ENCODE data around the gene AP1M1.
A peak's percentile ranks its signal among the peaks of the same experiment; 100 is the strongest.
"Not testable (repeated sequence)": the region's sequence is repeated elsewhere in the genome, so short reads cannot be mapped to it uniquely, and the experiment has no call there.

AP1M1 gene

DNA sequence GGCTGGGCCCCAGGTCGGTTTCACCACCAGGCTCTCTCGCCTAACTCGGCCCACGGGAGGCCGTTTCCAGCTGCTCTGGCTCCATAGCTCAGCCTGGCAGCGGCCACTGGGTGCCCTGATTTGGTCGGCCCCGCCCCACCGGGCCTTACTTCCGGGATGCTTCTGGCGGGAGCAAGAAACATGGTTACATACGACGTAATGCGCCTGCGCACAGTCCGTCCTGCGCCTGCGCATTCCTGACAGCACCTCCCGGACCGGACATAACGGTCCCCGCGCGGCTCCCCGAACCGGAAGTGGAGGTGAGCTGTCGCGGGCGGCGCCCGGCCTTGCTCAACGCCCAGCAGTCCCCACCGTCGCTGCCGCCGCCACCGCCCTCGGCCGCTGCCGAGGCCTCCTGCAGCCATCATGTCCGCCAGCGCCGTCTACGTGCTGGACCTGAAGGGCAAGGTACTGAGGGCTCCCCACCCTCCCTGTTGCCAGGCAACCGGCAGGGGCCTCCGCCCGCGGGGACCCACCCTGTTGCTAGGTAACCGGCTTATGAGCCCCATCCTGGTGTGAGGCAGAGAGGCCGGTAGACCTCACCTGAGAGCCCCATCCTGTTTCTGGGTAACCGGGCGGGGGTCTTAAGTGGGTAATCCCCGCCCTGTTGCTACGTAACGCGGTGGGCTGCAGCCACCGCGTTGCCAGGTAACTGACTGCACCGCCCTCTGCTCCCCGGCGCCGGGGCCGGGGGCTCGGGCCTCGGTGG is at the start of gene AP1M1:
Gene AP1M1 (plus strand): TSS at position 290 of the 748 bp plus-strand sequence. CDS start 116 bp downstream, at position 406.
- peak; percentile 98 for DNase-seq

- DNase-seq: no peak
Measured at GRCh38 chr19:16148443-16149229, 49.1 kb upstream of the AP1M1 start.

GRCh38 chr19:16153582-16154336 is 44.0 kb upstream of the AP1M1 start:
- no peak for DNase-seq

GRCh38 chr19:16154557-16154956 is 43.2 kb upstream of the AP1M1 start:
- DNase-seq: no peak

DNA sequence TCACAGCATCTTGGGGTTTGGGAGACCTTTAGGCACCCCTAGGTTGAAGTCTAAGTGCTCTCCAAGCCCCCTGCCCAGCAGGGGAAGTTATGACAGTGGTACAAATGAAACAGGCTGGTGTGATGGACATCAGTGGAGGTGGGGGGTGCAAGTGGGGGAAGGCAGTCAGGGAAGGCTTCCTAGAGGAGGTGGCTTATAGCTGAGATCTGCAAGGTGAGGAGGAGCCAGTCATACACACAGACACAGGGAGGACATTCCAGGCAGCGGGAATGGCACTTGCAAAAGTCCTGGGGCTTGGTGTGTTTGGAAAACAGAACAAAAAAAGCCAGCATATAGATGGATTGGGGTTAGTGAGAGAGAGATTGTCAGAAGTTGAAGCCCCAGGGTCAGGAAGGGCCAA is 42.6 kb upstream of the AP1M1 start:
- DNase-seq: no peak

- no peak for DNase-seq
Measured at GRCh38 chr19:16156904-16157303, 40.8 kb upstream of the AP1M1 start.

GRCh38 chr19:16157601-16158000 is 40.1 kb upstream of the AP1M1 start:
- DNase-seq: no peak

- no peak for DNase-seq
Measured at GRCh38 chr19:16159655-16160054, 38.1 kb upstream of the AP1M1 start.

DNA sequence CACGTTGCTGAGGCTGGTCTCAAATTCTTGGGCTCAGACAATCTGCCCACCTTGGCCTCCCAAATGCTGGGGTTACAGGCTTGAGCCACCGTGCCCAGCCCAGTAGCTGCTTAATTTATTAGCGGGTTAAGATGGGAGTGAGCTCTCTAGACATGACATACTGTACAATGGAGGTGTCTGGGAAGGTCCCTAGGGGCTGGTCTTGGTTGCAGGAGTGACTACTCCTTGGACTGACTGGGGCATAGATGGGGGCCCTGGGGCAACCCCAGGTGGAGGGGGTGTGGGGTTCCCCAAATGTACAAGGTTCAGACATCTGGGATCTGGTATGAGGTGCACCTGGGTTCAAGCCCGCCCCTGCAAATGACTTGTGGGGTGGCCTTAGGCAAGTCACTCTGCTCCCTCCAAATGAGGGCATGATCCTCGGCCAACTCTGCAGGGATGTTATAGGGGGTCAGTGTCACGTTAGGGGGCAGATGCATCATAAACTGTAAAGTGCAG is 37.2 kb upstream of the AP1M1 start:
- no peak for DNase-seq

DNA sequence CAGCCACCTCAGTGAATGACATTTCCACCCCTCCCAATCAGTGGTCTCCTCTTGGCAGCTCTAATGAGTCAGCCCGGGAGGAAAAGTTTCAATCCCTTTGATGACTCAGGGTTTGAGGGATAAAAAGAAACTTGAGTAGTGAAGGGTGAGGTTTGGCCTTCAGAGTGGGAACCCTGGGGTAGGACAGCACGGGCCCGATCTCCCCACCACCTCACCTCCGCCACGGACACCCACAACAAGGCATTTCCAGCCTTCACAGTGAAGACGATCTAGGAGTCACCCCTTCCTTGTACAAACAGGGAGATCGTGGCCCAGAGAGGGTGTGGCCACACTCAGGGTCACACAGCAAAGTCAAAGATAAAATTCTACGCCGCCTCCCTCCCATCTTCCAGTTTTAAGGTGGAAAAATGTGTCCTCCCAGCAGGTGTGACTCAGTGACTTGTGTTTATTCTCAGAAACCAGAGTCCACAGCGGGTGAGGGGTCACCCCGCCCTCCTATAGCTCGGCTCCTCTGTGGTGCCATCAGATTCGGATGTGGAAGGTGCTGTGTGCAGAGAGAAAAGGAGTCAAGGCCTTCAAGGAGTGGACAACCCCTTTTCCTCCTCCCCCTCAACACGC is 36.7 kb upstream of the AP1M1 start:
- DNase-seq: no peak

DNA sequence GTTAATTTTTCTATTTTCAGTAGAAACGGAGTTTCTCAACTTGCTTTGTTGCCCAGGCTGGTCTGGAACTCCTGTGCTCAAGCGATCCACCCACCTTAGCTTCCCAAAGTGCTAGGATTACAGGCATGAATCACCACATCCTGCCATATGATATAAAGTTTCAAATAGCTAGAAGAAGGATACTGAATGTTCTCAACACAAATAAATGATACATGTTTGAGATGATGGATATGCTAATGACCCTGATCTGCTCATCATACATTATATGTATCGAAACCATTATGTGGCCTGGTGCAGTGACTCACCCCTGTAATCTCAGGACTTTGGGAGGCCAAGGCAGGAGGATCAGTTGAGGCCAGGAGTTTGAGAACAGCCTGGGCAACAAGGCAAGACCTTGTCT is 35.9 kb upstream of the AP1M1 start:
- DNase-seq: no peak

DNA sequence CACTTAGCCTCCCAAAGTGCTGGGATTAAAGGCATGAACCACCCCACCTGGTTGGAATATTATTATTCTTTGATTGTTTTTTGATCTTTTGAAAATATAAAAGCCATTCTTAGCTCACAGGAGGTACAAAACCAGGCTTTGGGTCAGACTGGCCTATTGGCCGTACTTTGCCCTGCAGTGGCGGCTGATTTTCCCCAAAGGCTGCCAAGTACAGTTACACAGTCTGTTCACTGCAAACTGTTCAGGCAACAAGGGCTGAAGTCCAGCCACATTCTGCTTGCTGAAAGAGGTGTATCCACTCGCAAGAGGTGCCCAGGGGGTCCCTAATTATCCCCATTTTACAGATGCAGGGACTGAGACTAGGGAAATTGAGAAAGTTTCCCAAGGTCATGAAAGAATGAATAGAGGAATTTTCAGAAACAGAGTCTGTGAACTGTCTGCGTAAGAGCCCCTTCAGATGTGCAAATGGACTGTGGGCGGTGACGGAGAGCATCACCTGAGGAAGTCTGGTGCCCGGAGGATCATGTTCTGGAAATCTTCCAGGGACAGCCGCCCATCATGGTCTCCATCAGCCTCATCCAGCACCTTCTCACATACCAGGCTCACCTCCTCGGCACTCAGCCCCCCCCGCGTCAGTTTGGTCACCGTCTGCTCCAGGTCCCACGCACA is 33.4 kb upstream of the AP1M1 start:
- no peak for DNase-seq

GRCh38 chr19:16166417-16166816 is 31.3 kb upstream of the AP1M1 start:
- DNase-seq: no peak

DNA sequence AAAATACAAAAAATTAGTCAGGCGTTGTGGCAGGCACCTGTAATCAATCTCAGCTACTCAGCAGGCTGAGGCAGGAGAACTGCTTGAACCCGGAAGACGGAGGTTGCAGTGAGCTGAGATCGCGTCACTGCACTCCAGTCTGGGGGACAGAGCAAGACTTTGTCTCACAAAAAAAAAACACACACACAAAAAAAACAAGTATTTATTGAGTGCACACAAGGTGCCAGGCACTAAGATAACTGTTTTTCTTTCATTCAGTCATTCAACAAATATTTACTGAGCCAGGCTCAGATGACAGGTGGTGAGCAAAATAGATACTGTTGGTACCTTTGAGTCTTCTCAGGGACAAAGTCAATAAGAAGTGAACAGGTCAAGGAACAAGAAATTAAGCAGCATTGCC is 30.7 kb upstream of the AP1M1 start:
- no peak for DNase-seq

DNA sequence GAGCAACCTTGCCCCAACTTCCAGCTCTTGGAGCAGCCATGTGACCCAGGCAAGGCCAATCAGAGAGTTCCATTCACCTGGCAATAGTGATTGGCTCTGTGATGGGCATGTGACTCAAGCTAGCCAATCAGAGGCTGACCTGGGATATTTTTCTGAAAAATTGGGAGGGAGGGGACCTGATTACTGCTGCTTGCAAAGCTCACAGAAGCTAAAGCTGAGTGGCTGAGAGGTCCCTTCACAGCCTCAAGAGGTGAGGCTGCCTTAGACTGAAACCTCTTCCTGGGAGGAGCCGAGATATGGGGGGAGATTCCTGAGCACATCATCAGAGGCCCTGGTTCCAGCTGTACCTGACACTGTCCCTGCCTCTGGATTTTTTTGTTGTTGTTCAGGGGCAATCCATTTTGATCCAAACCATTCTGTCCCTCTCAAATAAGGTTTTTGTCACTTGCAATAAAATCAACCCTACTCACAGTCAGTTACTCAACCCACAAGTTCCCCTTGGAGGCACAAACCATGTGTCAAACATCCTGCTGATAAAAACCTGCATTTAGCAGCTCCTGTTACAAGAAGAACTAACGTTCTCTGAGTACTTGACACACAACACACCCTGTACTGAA is 29.1 kb upstream of the AP1M1 start:
- no peak for DNase-seq

- DNase-seq: no peak
Measured at GRCh38 chr19:16170134-16170533, 27.6 kb upstream of the AP1M1 start.

DNA sequence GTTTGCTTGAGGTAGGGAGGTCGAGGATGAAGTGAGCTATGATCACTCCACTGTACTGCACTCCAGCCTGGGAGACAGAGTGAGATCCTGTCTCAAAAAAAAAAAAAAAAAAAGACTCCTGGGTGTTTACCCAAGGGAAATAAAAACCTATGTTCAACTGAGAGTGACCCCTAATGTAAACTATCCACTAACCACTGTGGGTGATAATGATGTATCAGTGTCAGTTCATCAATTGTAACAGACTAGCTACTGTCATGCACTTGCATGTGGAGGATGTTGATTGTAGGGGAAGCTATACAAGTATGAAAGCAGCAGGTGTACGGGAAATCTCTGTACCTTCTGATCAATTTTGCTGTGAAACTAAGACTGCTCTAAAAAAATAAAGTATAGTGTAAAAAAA is 21.8 kb upstream of the AP1M1 start:
- DNase-seq: no peak

GRCh38 chr19:16178866-16179265 is 18.8 kb upstream of the AP1M1 start:
- DNase-seq: not testable (repeated sequence)

DNA sequence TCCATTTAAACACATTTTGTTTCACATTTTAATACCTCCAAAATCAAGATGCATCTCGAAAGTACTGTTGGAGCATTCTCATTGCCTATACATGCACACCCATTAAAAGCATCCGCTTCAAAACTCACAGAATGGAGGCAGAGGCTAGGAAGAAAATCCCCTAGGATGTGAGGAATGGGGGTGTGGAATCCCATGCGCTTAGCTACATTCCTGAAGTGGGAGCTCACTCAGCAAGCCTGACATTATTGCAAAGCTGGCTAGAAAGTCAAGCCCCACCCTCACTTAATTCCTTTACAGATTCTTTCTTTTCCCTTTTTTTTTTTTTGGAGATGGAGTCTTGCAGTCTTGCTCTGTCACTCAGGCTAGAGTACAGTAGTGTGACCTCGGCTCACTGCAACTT is 17.1 kb upstream of the AP1M1 start:
- no peak for DNase-seq

DNA sequence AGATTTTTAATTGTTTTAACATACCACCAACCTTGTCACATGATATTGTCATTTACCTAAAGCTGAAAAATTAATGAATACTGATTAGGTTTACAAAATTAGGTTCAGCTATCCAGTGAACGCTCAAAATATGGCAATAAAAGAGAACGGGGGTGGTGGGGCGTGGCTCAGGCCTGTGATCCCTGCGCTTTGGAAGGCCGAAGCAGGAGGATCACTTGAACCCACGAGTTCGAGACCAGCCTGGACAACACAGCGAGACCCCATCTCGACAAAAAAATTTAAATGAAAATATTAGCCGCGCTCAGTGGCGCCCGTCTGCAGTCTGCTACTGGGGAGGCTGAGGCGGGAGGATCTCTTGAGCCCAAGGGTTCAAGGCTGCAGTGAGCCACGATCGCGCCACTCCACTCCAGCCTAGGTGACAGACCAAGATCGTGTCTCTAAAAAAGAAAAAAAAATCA is 13.0 kb upstream of the AP1M1 start:
- no peak for DNase-seq

DNA sequence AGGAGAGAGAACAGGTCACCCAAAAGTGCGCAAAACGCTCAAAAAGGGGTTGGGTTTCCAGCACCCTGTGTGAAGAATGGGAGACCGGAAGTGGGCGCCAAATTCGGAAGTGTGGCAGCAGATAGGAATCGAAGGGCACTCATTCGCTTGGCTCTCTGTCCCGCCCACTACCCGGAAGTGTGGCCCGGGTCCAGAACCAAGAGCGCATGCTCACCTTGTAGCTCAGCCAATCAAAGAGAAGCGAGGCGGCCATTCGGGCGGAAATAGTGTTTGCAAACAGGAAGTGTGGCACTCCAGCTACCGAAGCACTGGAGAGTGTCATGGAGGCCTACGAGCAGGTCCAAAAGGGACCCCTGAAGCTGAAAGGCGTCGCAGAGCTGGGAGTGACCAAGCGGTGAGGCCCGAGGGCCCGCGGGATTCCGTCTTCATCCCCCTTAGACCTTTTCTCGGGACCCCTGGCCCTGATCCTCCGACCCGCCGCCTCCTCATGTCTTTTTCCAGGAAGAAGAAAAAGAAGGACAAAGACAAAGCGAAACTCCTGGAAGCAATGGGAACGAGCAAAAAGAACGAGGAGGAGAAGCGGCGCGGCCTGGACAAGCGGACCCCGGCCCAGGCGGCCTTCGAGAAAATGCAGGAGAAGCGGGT is 12.5 kb upstream of the AP1M1 start, which contains the start of gene FAM32A:
Gene FAM32A (plus strand): TSS at position 288 of the 645 bp plus-strand sequence. CDS start 33 bp downstream, at position 321.
- DNase-seq: peak; percentile 97

Measured in NK-92 treated with Interleukin-12 subunit alpha and Interleukin-12 subunit beta, amount 100 ng/mL, for 24 hours (cell line).